GM21717 (cell line): ENCODE results near the gene TEX44.
A peak's percentile ranks its signal among the peaks of the same experiment; 100 is the strongest.

ENCODE experiments used
- ATAC-seq: cut with Tn5 transposase; IDR thresholded peaks from one replicate; pipeline ENCODE4 v1.9.1; 2021; ENCODE audit warnings: mild to moderate bottlenecking, moderate library complexity; ENCODE audit not compliant: unreplicated experiment

Gene TEX44

DNA sequence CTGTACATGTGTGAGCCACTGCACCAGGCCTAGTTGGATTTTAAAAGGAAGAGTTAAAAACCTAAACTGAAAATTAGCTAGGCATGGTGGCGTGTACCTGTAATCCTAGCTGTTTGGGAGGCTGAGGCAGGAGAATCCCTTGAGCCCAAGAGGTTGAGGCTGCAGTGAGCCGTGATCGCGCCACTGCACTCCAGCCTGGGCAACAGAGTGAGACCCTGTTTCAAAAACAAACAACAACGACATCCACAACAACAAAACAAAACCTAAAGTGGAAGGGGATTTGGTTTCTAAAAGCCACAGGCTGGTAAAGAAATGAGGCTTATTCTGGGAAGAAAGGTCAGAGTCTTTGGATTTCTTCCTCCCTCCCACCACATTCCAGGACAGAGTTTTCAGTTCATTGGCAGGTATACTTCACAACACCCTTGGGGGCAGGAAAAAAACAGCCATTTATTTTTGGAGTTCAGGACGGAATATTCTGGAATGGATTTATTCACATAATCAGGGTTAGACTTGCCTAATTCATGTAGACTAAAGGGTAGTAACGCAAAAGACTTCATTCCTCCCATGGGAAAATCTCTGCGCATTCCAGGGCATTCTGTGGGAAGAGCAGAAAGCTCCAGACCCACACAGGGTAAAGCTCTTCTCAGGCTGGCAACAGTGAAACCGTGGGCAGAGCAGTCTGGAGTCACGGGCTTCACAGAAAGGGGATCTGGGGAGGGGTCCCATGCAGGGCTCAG, 34.9 kb downstream of the TEX44 start:
- no peak for ATAC-seq

DNA sequence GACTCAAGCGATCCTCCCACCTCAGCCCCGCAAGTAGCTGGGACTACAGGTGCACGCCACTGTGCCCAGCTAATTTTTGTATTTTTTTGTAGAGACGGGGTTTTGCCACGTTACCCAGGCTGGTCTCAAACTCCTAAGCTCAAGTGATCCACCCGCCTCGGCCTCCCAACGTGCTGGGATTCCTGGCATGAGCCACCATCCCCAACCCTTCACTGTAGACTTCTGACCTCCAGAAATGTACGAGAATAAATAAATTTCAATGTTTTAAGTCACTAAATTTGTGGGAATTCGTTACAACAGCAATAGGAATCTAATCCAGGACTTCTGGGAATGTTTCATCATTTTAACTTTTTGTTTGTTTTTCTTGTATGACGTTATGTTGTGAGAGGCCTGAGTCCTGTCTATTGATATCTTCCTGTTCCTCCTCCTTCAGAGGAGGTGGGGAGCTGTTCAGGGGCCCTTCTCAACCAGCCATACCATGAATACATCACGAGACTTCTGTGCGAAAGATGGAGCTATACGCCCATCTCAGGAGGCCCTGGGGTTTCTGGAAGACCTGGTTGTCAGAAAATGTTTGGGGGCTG, 40.0 kb downstream of the TEX44 start:
- no peak for ATAC-seq

DNA sequence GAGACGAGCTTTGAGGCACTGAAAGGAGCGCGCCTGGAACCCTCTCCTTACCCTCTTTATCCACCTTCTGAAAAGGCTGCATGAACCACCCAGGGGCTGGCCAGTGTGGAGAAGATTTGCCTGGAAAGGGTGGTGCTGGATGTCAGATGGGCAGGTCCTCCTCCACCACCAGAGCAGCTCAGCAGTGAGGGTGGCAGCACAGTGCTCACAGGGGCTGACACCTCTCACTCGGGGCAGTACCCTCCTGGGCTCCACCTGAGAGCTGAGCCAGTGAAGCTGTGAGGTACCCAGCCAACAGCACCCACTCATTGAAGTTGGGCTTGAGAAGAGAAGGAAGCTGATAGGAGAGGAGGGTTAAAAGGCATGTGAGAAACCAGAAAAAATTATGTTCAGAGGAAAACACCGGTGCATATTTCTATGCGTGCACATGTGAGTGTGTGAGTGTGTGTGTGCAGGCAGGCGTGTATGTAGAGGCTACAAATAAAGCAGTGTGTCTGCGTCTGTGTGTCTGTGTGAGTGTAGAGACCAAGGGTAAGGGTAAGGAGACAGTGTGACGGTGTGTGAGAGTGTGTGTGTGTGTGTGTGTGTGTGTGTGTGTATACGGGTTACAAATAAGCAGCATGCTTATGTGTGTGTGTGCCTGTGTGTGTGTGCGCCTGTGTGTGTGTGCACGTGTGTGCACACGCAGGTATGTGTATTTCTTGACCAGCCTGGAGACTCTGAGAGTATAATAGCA, 40.7 kb downstream of the TEX44 start:
- ATAC-seq, result no peak

DNA sequence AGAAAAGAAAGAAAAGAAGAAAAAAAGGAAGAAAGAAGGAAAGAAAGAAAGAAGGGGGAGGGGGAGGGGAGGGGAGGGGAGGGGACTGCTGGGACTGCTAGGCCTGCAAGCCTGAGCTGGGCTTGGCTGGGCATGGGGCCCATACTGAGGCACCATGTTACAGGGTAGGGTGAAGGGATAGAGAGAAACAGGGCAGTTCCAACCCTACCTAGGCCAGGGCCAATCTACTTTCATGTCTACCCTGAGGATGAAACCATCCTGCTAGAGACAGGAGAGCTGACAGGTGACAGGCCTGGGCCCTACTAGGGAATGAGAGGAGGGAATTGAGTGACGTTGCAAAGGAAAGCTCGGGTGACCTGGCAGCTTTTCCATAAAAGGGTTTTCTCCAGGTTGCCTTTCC, 41.7 kb downstream of the TEX44 start:
- no peak for ATAC-seq

DNA sequence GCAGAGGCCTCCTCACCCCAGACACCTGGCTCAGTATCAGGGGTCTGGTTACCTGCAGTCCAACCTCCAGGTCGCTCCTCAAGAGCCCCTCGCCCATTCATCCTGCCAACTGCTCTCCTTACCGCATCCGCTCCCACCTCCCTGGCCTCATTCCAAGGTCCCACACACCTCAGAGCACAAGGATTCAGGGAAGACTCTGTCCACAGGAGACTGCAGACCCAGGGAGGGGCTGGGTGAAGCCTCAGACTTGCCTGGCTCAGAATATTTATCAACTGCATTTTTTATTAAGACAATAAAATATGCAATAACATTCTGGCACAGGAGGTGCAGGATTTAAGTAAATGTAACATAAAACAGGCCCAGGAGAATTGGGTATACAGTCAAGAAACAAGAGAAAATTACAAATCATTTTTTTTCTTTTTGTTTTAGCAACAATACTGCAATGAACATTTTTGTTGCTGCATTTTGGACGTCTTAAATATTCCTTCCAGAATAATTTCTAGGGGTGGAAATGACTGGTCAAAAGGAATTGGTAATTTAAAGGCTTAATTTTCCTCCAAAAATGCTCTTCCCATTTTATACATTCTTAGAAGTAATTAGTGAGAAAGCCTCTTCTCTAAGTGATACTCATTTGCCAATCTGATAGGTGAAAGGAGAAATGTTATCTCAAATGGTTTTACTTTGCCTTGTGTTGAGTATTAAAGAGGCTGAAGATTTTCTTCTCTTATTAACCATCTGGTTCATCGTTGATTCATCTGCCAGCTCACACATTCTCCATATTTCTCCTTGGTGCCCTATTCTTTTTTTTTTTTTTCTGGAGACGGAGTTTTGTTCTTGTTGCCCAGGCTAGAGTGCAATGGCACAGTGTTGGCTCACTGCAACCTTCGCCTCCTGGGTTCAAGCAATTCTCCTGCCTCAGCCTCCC, 42.5 kb downstream of the TEX44 start:
- no peak for ATAC-seq

DNA sequence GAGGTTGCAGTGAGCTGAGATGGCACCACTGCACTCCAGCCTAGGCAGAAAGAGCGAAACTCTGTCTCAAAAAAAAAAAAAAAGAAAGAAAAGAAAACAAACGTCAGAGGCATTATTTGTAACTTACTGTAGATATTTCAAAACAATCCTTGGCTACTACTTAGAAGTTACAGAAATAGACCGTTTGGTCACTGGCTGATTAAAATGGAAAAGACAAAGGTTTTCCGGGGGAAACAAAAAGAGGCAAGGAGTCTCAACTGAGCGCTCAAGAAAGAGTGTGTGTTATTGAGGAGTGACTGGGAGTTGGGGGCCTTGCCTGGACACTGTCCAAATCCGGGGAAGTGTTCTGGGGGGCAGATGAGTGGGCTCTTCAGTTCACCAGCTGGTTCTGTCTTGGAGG, 47.6 kb downstream of the TEX44 start:
- no peak for ATAC-seq

DNA sequence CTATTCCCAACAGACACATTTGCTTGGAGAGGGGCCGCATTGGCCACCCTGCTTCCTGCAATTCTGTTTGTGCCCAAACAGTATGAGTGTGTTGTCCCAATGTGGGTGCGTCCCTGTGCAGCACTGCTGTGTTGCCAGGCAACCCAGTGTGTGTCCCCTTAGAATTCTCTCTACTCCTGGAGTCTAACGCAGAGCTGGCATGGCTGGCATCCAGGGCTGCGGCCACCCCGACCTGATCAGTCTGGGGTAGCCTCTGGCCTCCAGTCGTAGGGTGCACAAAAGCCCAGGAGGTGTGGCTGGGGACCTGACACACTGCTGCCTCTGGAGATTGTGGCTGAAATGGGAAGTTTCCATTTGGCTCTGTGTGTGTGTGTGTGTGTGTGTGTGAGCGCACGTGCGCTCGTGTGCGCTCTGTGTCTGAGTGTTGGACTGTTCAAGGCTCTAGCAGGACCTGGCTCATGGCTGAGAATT, 48.0 kb downstream of the TEX44 start:
- no peak for ATAC-seq

DNA sequence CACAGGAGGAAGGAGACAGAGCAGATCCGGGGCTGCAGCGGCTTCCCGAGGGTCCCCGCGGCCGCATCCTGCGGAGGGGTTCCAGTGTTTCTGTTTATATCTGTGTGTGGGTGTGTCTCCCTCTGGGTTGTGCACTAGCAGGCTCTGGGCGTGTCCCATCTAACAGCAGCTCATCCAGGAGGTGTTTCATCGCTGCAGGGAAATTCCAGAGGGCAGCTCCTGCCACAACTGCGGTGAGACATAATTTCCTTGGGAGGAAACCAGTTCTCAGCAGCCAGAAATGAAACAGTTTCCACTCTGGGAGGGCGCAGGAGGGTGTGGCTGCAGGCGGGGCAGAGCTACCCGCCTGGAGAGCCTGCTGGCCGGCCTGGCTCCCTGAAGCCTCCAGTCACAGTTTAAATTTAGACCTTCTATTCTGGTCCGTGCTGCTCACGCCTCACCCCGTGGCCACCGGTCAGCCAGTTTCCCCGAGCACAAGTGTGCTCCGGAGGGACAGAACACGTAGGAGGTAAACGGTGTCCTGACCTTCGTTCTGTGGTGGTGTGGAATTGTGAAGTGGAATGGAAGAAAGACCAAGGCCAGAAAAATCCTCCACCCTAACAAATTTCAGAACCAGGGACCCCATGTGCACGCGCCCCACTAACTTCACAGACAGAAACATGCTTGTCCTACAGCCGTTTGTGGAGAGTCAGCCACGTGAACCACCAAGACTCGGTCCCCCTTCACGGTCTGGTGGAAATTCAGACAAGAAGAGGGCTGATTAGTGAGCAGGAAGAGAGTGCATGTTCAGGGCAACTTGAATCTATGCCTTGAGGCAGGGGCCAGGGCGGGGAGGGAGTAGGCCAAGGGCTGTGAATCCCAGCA, 50.2 kb downstream of the TEX44 start:
- peak; percentile 68 for ATAC-seq

DNA sequence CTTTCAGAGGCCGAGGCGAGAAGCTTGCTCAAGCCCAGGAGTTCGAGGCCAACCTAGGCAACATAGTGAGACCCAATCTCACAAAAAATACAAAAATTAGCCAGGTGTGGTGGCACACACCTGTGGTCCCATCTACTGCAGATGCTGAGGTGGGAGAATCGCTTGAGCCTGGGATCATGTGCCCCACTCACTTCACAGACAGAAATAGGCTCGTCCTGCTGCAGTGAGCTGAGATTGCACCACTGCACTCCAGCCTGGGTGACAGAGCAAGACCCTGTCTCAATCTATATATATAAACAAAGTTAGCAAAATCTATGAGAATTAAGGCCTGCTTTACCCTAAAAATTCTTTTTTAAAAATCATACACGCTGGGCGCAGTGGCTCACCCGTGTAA, 50.8 kb downstream of the TEX44 start:
- no peak for ATAC-seq
